H9 (cell line): ENCODE measurements around the gene BCAS3. TPM values are rescaled to one million over a fixed set of nuclear protein-coding genes. Genes with fewer than 3 reads are reported as not detected.

Source experiments
- DNase-seq: peaks from one replicate; pipeline ENCODE4 v3.0.0-alpha.2; 2017
- H2AFZ ChIP-seq: one replicate; pipeline ENCODE4 v1.6.1; 2013; ENCODE audit warnings: mild to moderate bottlenecking, low read length, control low read depth, moderate library complexity
- H2AK5ac ChIP-seq: 2 replicates; pipeline ENCODE4 v1.6.1; 2013; ENCODE audit warnings: low read length, control low read depth, mixed read lengths; ENCODE audit not compliant: insufficient read length
- H2BK120ac ChIP-seq: one replicate; pipeline ENCODE4 v1.6.1; 2013; ENCODE audit warnings: low read depth, mild to moderate bottlenecking, low read length, control low read depth, inconsistent platforms; ENCODE audit not compliant: poor library complexity, severe bottlenecking
- H2BK12ac ChIP-seq: 2 replicates; pipeline ENCODE4 v1.6.1; 2013; ENCODE audit warnings: low read length, control low read depth, mixed read lengths, low read depth; ENCODE audit not compliant: insufficient read length
- H2BK15ac ChIP-seq: 2 replicates; pipeline ENCODE4 v1.6.1; 2013; ENCODE audit warnings: low read depth, low read length, control low read depth
- H2BK20ac ChIP-seq: one replicate; pipeline ENCODE4 v1.6.1; 2013; ENCODE audit warnings: low read depth, mild to moderate bottlenecking, low read length, control low read depth, inconsistent platforms; ENCODE audit not compliant: poor library complexity, severe bottlenecking
- H2BK5ac ChIP-seq: 2 replicates; pipeline ENCODE4 v1.6.1; 2013; ENCODE audit warnings: low read length, control low read depth, mixed read lengths; ENCODE audit not compliant: insufficient read length
- H3K14ac ChIP-seq: 2 replicates; pipeline ENCODE4 v1.6.1; 2013; ENCODE audit warnings: low read length, control low read depth; ENCODE audit not compliant: insufficient read depth
- H3K18ac ChIP-seq: 2 replicates; pipeline ENCODE4 v1.6.1; 2013; ENCODE audit warnings: low read depth, mild to moderate bottlenecking, mixed read lengths, low read length, control low read depth; ENCODE audit not compliant: insufficient read length
- H3K23ac ChIP-seq: 2 replicates; pipeline ENCODE4 v1.6.1; 2013; ENCODE audit warnings: low read length, control low read depth, mixed read lengths, low read depth; ENCODE audit not compliant: insufficient read length
- H3K23me2 ChIP-seq: 2 replicates; pipeline ENCODE4 v1.6.1; 2013; ENCODE audit warnings: low read depth, mild to moderate bottlenecking, mixed read lengths, low read length, control low read depth; ENCODE audit not compliant: insufficient read length, poor library complexity, severe bottlenecking
- H3K27ac ChIP-seq: 2 replicates; pipeline ENCODE4 v1.5.1; 2013; ENCODE audit warnings: low read length, control low read depth, mixed read lengths, low read depth; ENCODE audit not compliant: insufficient read length
- H3K27me3 ChIP-seq: 2 replicates; pipeline ENCODE4 v1.6.1; 2013; ENCODE audit warnings: low read length, control low read depth, inconsistent platforms; ENCODE audit not compliant: insufficient read depth
- H3K4ac ChIP-seq: 2 replicates; pipeline ENCODE4 v1.6.1; 2013; ENCODE audit warnings: low read depth, mild to moderate bottlenecking, control low read depth, inconsistent platforms, low read length, moderate library complexity
- H3K4me1 ChIP-seq: 2 replicates; pipeline ENCODE4 v1.6.1; 2013; ENCODE audit warnings: low read length, control low read depth, inconsistent platforms; ENCODE audit not compliant: insufficient read depth
- H3K4me2 ChIP-seq: 2 replicates; pipeline ENCODE4 v1.6.1; 2013; ENCODE audit warnings: low read length, control low read depth, mixed read lengths; ENCODE audit not compliant: insufficient read length, insufficient read depth
- H3K56ac ChIP-seq: 2 replicates; pipeline ENCODE4 v1.6.1; 2013; ENCODE audit warnings: low read depth, mild to moderate bottlenecking, mixed read lengths, low read length, control low read depth; ENCODE audit not compliant: insufficient read length
- H3K79me1 ChIP-seq: 2 replicates; pipeline ENCODE4 v1.6.1; 2013; ENCODE audit warnings: low read depth, mild to moderate bottlenecking, moderate library complexity, low read length, control low read depth, inconsistent platforms; ENCODE audit not compliant: insufficient read depth, poor library complexity, severe bottlenecking
- H3K79me2 ChIP-seq: 2 replicates; pipeline ENCODE4 v1.6.1; 2013; ENCODE audit warnings: low read length, control low read depth, inconsistent platforms; ENCODE audit not compliant: insufficient read depth
- H3K9ac ChIP-seq: 2 replicates; pipeline ENCODE4 v1.6.1; 2013; ENCODE audit warnings: low read length, control low read depth, mixed read lengths; ENCODE audit not compliant: insufficient read length; ENCODE audit errors: extremely low read depth
- H3K9me3 ChIP-seq: one replicate; pipeline ENCODE4 v1.6.1; 2013; ENCODE audit warnings: low read depth, low read length, inconsistent platforms; ENCODE audit not compliant: control insufficient read depth
- H3T11ph ChIP-seq: one replicate; pipeline ENCODE4 v1.6.1; 2013; ENCODE audit warnings: mild to moderate bottlenecking, low read length, control low read depth, inconsistent platforms
- H4K20me1 ChIP-seq: one replicate; pipeline ENCODE4 v1.6.1; 2013; ENCODE audit not compliant: control insufficient read depth, insufficient read length, insufficient read depth
- H4K5ac ChIP-seq: 2 replicates; pipeline ENCODE4 v1.6.1; 2013; ENCODE audit warnings: low read depth, mild to moderate bottlenecking, mixed read lengths, low read length, control low read depth; ENCODE audit not compliant: insufficient read length
- H4K8ac ChIP-seq: replicated peaks from 2 replicates; pipeline ENCODE4 v1.6.1; 2013; ENCODE audit warnings: low read length, control low read depth, mixed read lengths, low read depth; ENCODE audit not compliant: insufficient read length
- H4K91ac ChIP-seq: 2 replicates; pipeline ENCODE4 v1.6.1; 2013; ENCODE audit warnings: low read depth, mild to moderate bottlenecking, moderate library complexity, mixed read lengths, low read length, control low read depth; ENCODE audit not compliant: insufficient read length
- H3K27ac Mint-ChIP-seq, 3 experiments: 2 replicates in 2 of 3; 3 replicates in 1 of 3; pipeline ENCODE4 v1.8.0; 2020 to 2021; ENCODE audit warnings: mixed read lengths in 3 of 3, mild to moderate bottlenecking in 1 of 3, moderate library complexity in 1 of 3
- H3K27me3 Mint-ChIP-seq: 2 replicates; pipeline ENCODE4 v1.8.0; 2021; ENCODE audit warnings: low read depth, mild to moderate bottlenecking, moderate library complexity, mixed read lengths
- H3K36me3 Mint-ChIP-seq, 3 experiments: 2 replicates in 2 of 3; 3 replicates in 1 of 3; pipeline ENCODE4 v1.8.0; 2020 to 2021; ENCODE audit warnings: low read depth in 3 of 3, mixed read lengths in 3 of 3; ENCODE audit not compliant: insufficient read depth in 1 of 3
- H3K4me1 Mint-ChIP-seq, 2 experiments: 2 replicates each; pipeline ENCODE4 v1.8.0; 2020; ENCODE audit warnings: mixed read lengths in 2 of 2
- H3K4me3 Mint-ChIP-seq, 2 experiments: 2 replicates in 1 of 2; 3 replicates in 1 of 2; pipeline ENCODE4 v1.8.0; 2020 to 2021; ENCODE audit warnings: mild to moderate bottlenecking in 2 of 2, mixed read lengths in 2 of 2, moderate library complexity in 1 of 2
- H3K9me3 Mint-ChIP-seq, 2 experiments: 2 replicates in 1 of 2; 3 replicates in 1 of 2; pipeline ENCODE4 v1.8.0; 2020; ENCODE audit warnings: mild to moderate bottlenecking in 2 of 2, mixed read lengths in 2 of 2, moderate library complexity in 1 of 2
- CTCF ChIP-seq: fragments of 200-600 bp; sonication (generic); conservative IDR thresholded peaks from 3 replicates; pipeline ENCODE4 v1.8.0; 2021; ENCODE audit warnings: antibody characterized with exemption, mild to moderate bottlenecking
- WGBS: extraction: QIAGEN DNeasy Blood & Tissue Kit; methylation state at CpG from one replicate; pipeline ENCODE4 v1.1.7; 2013; ENCODE audit warnings: missing lambda C conversion rate, low lambda C conversion rate, mixed read lengths; ENCODE audit not compliant: insufficient read length; ENCODE audit errors: extremely low coverage; 5-methylcytosine and 5-hydroxymethylcytosine counted together
- total RNA-seq: library from RNA; stranded (reverse); gene quantifications from 2 replicates; pipeline ENCODE4 v1.2.1, GENCODE V29; 2021

Gene BCAS3
- total RNA-seq, 1 experiment from 2014 or later = 22.4 TPM

GRCh38 chr17:61318684-61319098, 641.0 kb downstream of the BCAS3 start:
- Mint-ChIP-seq H3K4me1 (peaks cover 22 to 33% of the 10 kb centered on the region in 2 experiments), H3K27ac (peak overlapping the region in 1 of 3 experiments; percentile 33; a peak in 2 of 7 replicates), H3K27me3 (no peaks in the 10 kb centered on the region), H3K9me3 (no peaks in the 10 kb centered on the region), H3K4me3 (no peak overlapping the region), H3K36me3 (no peaks in the 10 kb centered on the region)
- H3K23me2 ChIP-seq = no peaks in the 10 kb centered on the region
- H3K79me1 ChIP-seq = no peaks in the 10 kb centered on the region
- no peak overlapping the region for H3K18ac ChIP-seq
- H3K9me3 ChIP-seq = no peaks in the 10 kb centered on the region
- no peaks in the 10 kb centered on the region for H3K79me2 ChIP-seq
- no peak overlapping the region for H3K4me2 ChIP-seq
- H2BK5ac ChIP-seq = no peak overlapping the region
- no peaks in the 10 kb centered on the region for H4K20me1 ChIP-seq
- no peak overlapping the region for H3K4ac ChIP-seq
- H3K56ac ChIP-seq = no peak overlapping the region
- no CpG with 5 or more reads among the region's 5 CpGs for WGBS
- no peak overlapping the region for H2AFZ ChIP-seq
- H3K27me3 ChIP-seq = no peaks in the 10 kb centered on the region
- H2BK20ac ChIP-seq = no peak overlapping the region
- no peak for DNase-seq
- no peak overlapping the region for H2BK15ac ChIP-seq
- no peak overlapping the region for H4K5ac ChIP-seq
- TF ChIP-seq CTCF = no peak
- H2BK120ac ChIP-seq = no peak overlapping the region
- H3K23ac ChIP-seq = no peak overlapping the region
- no peak overlapping the region for H4K8ac ChIP-seq
- no peak overlapping the region for H4K91ac ChIP-seq
- no peaks in the 10 kb centered on the region for H3K4me1 ChIP-seq
- no peak overlapping the region for H3K14ac ChIP-seq
- H3T11ph ChIP-seq = no peak overlapping the region
- H3K9ac ChIP-seq = no peak overlapping the region
- no peak overlapping the region for H2BK12ac ChIP-seq
- no peak overlapping the region for H3K27ac ChIP-seq
- no peak overlapping the region for H2AK5ac ChIP-seq
